ENCODE results near the gene DPEP1. TPM values are rescaled to one million over a fixed set of nuclear protein-coding genes. Genes with fewer than 3 reads are reported as not detected.

Gene DPEP1
- total RNA-seq, 1 donor from 2014 or later = not detected

DNA sequence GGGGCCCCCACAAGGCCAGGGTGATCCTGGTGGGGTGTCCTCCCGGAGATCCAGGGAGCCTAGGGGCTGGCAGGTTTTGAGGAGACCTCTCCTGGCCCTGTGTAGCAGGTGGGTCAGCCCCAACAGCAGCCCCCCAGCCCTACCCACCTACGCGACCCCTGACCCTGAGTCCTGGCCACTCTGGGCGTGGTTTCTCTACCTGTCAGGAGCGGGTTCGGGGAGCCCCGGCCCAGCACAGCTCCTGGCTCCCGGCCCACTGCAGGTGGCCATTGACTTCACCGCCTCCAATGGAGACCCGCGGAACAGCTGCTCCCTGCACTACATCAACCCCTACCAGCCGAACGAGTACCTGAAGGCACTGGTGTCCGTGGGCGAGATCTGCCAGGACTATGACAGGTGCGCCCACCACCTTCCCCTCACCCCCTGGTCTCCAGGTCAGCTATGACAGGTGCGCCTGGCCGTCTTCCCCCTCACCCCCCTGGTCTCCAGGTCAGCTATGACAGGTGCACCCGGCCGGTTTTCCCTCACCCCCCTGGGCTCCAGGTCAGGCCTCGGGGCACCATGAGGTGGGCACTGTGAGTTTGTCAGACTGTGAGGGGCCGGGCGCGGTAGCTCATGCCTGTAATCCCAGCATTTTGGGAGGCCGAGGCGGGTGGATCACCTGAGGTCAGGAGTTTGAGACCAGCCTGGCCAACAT is 24.9 kb upstream of the DPEP1 start:
- Mint-ChIP-seq H3K4me3 (ENCODE audit: unreplicated experiment) (no peak overlapping the region), H3K9me3 (ENCODE audit: unreplicated experiment) (no peaks in the 10 kb centered on the region), H3K4me1 (ENCODE audit: unreplicated experiment) (peaks cover 2% of the 10 kb centered on the region), H3K36me3 (ENCODE audit: unreplicated experiment) (no peaks in the 10 kb centered on the region), H3K27ac (ENCODE audit: unreplicated experiment) (no peak overlapping the region), H3K27me3 (ENCODE audit: unreplicated experiment) (no peaks in the 10 kb centered on the region)
- DNase-seq (ENCODE audit: extremely low spot score, unreplicated experiment) = no peak
- TF ChIP-seq, protein P1, sequence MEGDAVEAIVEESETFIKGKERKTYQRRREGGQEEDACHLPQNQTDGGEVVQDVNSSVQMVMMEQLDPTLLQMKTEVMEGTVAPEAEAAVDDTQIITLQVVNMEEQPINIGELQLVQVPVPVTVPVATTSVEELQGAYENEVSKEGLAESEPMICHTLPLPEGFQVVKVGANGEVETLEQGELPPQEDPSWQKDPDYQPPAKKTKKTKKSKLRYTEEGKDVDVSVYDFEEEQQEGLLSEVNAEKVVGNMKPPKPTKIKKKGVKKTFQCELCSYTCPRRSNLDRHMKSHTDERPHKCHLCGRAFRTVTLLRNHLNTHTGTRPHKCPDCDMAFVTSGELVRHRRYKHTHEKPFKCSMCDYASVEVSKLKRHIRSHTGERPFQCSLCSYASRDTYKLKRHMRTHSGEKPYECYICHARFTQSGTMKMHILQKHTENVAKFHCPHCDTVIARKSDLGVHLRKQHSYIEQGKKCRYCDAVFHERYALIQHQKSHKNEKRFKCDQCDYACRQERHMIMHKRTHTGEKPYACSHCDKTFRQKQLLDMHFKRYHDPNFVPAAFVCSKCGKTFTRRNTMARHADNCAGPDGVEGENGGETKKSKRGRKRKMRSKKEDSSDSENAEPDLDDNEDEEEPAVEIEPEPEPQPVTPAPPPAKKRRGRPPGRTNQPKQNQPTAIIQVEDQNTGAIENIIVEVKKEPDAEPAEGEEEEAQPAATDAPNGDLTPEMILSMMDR (IDR thresholded peaks at IDR 0.05) = no peak

DNA sequence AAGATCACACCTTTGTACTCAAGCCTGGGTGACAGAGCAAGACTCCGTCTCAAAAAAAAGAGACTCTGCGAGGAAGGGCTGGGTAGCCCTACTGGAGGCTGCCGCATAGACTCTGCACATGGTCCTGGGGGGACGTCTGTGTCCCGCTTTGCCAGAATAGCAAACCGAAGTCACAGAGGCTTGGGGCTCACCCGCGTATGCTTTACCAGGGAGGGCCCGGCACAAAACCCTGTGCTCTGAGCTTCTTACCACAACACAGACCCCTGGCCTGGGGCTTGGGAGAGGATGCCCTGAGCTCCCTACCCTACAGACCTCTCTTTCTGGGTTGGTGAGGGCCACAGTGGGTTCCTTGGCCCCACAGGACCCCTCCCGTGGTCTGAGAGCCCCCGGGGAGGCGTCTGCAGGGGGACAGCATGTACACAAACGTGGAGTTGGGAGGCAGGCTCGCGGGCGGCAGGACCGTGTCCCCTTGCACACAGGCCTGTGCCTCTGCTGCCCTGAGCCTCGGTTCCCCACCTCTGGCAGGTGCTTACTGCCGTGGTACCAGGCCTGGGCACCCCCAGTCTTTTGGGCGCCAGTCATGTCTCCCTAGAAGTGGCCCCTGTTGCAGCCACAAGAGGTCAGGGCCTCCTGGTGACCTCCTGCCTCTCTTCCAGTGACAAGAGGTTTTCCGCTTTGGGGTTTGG is 24.1 kb upstream of the DPEP1 start:
- no peak overlapping the region for H3K4me3 Mint-ChIP-seq (ENCODE audit: unreplicated experiment)
- DNase-seq (ENCODE audit: extremely low spot score, unreplicated experiment) = no peak
- TF ChIP-seq, protein P1 (IDR thresholded peaks at IDR 0.05) = no peak
- no peaks in the 10 kb centered on the region for H3K27me3 Mint-ChIP-seq (ENCODE audit: unreplicated experiment)
- no peak overlapping the region for H3K27ac Mint-ChIP-seq (ENCODE audit: unreplicated experiment)
- H3K4me1 Mint-ChIP-seq (ENCODE audit: unreplicated experiment) = peaks cover 2% of the 10 kb centered on the region
- no peaks in the 10 kb centered on the region for H3K36me3 Mint-ChIP-seq (ENCODE audit: unreplicated experiment)
- H3K9me3 Mint-ChIP-seq (ENCODE audit: unreplicated experiment) = no peaks in the 10 kb centered on the region

DNA sequence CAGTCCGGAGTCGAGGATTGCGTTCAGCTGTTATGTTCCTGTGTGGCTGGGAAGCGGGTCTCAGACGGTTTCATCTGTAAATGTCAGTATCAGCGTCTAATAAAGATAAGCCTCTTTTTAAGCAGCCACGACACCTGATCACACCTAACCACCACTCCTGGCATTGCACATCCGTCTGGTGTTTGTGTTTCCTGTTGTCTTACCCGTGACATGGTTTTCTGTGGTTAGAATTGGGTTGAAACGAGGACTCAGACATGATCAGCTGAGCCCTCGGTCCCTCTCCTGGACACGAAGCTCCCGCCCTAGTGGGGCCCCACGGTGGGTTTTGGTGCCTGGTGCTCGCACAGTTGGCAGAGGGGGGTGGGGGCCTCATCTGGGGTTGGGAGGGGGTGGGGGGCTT is 19.6 kb upstream of the DPEP1 start:
- TF ChIP-seq, protein P1 (IDR thresholded peaks at IDR 0.05) = no peak
- H3K9me3 Mint-ChIP-seq (ENCODE audit: unreplicated experiment) = no peaks in the 10 kb centered on the region
- H3K36me3 Mint-ChIP-seq (ENCODE audit: unreplicated experiment) = no peaks in the 10 kb centered on the region
- no peak for DNase-seq (ENCODE audit: extremely low spot score, unreplicated experiment)
- H3K27ac Mint-ChIP-seq (ENCODE audit: unreplicated experiment) = no peak overlapping the region
- peaks cover 2% of the 10 kb centered on the region for H3K4me1 Mint-ChIP-seq (ENCODE audit: unreplicated experiment)
- no peaks in the 10 kb centered on the region for H3K27me3 Mint-ChIP-seq (ENCODE audit: unreplicated experiment)
- H3K4me3 Mint-ChIP-seq (ENCODE audit: unreplicated experiment) = no peak overlapping the region

DNA sequence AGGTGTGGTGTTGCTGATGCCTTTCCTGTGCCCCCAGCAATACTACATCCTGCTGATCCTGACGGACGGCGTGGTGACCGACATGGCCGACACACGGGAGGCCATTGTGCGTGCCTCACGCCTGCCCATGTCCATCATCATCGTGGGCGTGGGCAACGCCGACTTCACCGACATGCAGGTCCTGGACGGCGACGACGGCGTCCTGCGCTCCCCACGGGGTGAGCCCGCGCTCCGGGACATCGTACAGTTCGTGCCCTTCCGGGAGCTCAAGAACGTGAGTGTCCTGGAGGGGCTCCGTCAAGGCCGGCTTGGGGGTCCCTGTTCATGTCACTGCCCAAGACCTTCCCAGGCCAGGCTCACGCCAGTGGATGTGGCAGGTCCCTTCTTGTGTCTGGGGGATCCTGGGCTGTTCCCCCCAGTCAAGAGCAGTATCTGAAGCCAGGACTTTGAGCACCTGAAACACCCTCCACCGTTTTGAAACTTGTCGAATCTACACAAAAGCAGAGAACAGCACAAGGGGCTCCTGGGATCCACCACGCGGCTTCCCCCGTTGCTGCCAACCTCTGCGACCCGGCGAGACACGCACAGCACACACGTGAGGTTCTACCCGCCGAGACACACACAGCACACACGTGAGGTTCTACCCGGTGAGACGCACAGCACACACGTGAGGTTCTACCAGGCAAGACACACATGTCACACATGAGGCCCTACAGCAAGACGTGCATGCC is 17.9 kb upstream of the DPEP1 start:
- H3K4me1 Mint-ChIP-seq (ENCODE audit: unreplicated experiment) = peaks cover 9% of the 10 kb centered on the region
- no peaks in the 10 kb centered on the region for H3K27me3 Mint-ChIP-seq (ENCODE audit: unreplicated experiment)
- no peak overlapping the region for H3K4me3 Mint-ChIP-seq (ENCODE audit: unreplicated experiment)
- TF ChIP-seq, protein P1 (IDR thresholded peaks at IDR 0.05) = no peak
- H3K36me3 Mint-ChIP-seq (ENCODE audit: unreplicated experiment) = no peaks in the 10 kb centered on the region
- no peak overlapping the region for H3K27ac Mint-ChIP-seq (ENCODE audit: unreplicated experiment)
- no peak for DNase-seq (ENCODE audit: extremely low spot score, unreplicated experiment)
- no peaks in the 10 kb centered on the region for H3K9me3 Mint-ChIP-seq (ENCODE audit: unreplicated experiment)
